Measurements from ENCODE around the gene ZNF638. TPM values are rescaled to one million over a fixed set of nuclear protein-coding genes. Genes with fewer than 3 reads are reported as not detected.

Gene ZNF638
- total and polyA plus RNA-seq, 2 of the 8 experiments (the other 6 are each of a cell fraction or from before 2014, with no cell fraction given), result 45.3 to 143 TPM

GRCh38 chr2:71466301-71467179 lies 135.0 kb downstream of the ZNF638 start (continued):
- TF ChIP-seq CTBP2 (IDR thresholded peaks at IDR 0.05; ENCODE audit: borderline replicate concordance, insufficient read depth, insufficient read length, low read length), result no peak
- TF ChIP-seq ASH2L (IDR thresholded peaks at IDR 0.05; ENCODE audit: low read length), result peak; percentile 44
- no peak for TF ChIP-seq SP1 (IDR thresholded peaks at IDR 0.05; ENCODE audit: low read depth, low read length)
- TF ChIP-seq CEBPB (IDR thresholded peaks at IDR 0.05; ENCODE audit: low read depth, low read length), result no peak
- no peak for TF ChIP-seq EP300 (IDR thresholded peaks at IDR 0.05; ENCODE audit: borderline replicate concordance in 1 of 2, low read depth in 2 of 2, low read length in 2 of 2)
- TF ChIP-seq TEAD4 (IDR thresholded peaks at IDR 0.05; ENCODE audit: low read depth, low read length), result no peak
- TF ChIP-seq CHD1 (IDR thresholded peaks at IDR 0.05; ENCODE audit: low read depth, low read length), result no peak
- no peak for TF ChIP-seq CREB1 (IDR thresholded peaks at IDR 0.05)
- no peak for TF ChIP-seq SIX5 (IDR thresholded peaks at IDR 0.05; ENCODE audit: low read depth, low read length)
- no peak for TF ChIP-seq RNF2 (IDR thresholded peaks at IDR 0.05; ENCODE audit: borderline replicate concordance, low read depth, low read length, missing control alignments, poor library complexity, severe bottlenecking)

Data from H1 (cell line).